ENCODE data around the gene NFASC.
A peak's percentile ranks its signal among the peaks of the same experiment; 100 is the strongest.

NFASC gene

GRCh38 chr1:205041998-205042910 lies 171.6 kb downstream of the NFASC start:
- DNase-seq (ENCODE audit: low read depth in 3 of 3), result no peak

- DNase-seq (ENCODE audit: low read depth in 3 of 3), result no peak
Observed at GRCh38 chr1:205042911-205043806, 172.5 kb downstream of the NFASC start, which contains the start of gene CNTN2. CNTN2 (plus strand) TSS chr1:205043212; CDS start chr1:205053186, 9,974 bp downstream.

- DNase-seq (ENCODE audit: low read depth in 3 of 3), result no peak
Observed at GRCh38 chr1:205043866-205044265, 173.2 kb downstream of the NFASC start.

GRCh38 chr1:205044741-205045140 lies 174.1 kb downstream of the NFASC start:
- DNase-seq (ENCODE audit: low read depth in 3 of 3), result no peak

- no peak for DNase-seq (ENCODE audit: low read depth in 3 of 3)
Observed at GRCh38 chr1:205045146-205045545, 174.5 kb downstream of the NFASC start.

GRCh38 chr1:205046870-205047269 lies 176.2 kb downstream of the NFASC start:
- DNase-seq (ENCODE audit: low read depth in 3 of 3), result no peak

DNA sequence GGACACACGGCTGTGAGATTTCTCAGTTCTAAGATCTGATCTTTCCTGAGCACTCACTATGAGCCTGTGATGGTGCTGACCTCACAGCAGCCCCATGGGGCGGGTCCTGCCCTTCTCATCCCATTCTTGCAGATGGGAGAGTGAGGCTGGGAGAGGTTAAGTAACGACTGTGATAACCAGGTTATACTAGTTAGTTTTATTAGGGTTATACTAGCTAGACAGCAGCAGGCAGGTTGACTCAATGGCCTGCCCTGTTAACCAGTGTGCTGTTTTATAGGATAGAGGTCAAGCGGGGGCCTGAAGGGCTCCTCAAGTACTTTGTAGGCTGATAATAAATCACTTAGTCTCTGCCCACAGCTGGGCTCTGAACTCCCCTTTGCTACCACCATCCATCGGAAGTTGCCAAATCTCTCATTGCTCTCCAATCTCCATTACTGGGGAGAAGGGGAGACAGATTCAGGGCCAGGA lies 177.1 kb downstream of the NFASC start:
- no peak for DNase-seq (ENCODE audit: low read depth in 3 of 3)

GRCh38 chr1:205048382-205048781 lies 177.7 kb downstream of the NFASC start:
- no peak for DNase-seq (ENCODE audit: low read depth in 3 of 3)

- DNase-seq (ENCODE audit: low read depth in 3 of 3), result no peak
Observed at GRCh38 chr1:205049479-205049878, 178.8 kb downstream of the NFASC start.

DNA sequence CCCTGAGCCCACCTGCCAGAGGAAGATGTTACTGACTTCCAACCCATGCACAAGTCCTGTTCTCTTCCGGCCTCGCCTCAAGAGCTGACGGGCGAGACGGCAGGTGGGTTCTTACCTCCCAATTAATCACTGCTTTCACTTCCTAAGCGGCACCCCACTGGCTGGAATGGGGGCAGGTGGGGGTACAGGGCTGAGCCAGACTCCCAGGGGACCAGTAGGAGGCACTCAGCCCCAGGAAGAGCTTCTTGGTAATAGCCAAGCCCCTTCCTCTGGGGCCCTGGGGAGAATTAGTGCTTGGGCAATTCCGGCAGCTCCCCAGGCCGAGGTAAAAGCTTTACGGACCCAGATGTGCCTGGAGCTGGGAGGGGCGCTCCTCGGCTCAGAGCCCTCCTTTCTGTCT lies 182.0 kb downstream of the NFASC start:
- DNase-seq (ENCODE audit: low read depth in 3 of 3), result no peak

DNA sequence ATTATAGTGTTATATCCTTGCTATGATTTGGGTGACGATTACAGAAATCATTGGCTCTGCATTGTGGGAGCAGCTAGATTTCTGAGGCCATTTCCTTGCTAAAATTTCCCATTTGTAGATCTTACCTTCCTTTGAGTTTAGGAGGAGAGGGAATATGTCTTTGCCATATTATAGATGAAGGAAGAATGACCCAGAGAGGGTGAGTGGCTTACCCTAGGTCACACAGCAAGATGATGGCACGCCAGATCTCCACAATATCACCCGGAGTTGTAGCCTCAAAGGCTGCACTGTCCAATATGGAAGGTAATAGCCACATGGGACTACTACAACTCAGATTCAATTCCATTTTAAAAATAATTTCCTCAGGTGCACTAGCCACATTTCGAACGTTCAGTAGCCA lies 182.6 kb downstream of the NFASC start:
- no peak for DNase-seq (ENCODE audit: low read depth in 3 of 3)

DNA sequence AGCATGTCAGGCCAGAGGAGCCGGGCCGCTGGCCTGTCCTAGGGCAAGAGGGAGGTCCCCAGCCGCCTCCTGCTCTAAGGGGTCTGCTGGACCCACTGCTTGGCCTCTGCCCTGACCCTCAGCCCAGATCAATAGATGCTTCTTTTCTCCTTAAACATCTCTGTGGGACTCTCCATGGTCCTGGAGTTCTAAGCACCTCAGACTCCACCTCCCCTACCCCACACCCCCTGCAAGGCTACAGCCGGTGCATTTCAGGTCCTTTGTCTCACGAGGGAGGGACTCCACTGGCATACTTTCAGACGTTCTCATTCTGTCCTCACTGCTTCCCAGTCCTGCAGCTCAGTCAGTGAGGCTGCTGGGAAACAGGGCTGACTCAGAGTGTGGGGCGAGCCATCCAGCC lies 183.4 kb downstream of the NFASC start:
- no peak for DNase-seq (ENCODE audit: low read depth in 3 of 3)

DNA sequence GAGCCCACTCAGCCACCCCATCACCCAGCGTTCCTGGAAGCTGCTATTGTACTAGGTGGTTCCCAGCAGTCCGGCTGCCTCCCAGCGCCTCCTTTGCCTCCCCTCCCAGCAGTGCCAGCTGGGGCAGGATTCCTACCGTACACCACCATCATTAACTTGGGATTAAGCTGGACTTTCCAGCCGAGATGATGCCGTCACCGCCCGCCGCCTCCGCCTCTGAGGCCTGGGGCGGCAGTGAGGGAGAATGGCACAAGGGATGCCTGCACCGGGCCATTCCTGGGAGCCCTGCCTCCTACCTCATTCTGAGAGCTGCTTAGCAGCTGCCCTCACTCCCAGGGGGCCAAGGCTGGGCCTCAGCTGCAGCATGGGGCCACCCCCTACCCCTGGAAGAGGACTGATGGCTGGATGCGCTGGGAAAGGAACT lies 185.5 kb downstream of the NFASC start:
- no peak for DNase-seq (ENCODE audit: low read depth in 3 of 3)

GRCh38 chr1:205056956-205057568 lies 186.4 kb downstream of the NFASC start:
- DNase-seq (ENCODE audit: low read depth in 3 of 3), result no peak

DNA sequence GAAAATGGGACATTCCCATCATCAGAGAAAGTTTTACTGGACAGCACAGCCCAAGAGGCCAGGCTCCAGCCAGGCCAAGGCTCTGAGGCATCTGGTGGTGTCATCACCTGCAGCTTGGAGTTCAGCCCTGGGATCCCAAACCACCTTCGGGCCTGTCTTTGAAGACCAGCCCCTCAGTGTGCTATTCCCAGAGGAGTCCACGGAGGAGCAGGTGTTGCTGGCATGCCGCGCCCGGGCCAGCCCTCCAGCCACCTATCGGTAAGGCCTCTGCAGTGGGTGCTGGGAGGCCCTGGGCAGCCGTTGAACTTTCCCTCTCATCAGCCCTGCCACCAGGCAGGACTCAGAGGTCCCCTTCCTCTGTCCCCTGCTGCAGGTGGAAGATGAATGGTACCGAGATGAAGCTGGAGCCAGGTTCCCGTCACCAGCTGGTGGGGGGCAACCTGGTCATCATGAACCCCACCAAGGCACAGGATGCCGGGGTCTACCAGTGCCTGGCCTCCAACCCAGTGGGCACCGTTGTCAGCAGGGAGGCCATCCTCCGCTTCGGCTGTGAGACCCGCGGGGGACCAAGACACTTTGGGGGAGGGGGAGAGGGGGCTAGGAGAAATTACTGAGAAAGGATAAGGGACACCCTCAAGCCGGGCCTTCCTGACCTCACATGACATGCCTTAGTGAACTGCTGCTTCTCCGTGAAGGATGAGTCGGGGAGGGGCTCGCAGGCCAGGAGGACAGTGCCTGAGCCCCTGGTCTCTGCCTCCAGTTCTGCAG lies 187.3 kb downstream of the NFASC start:
- no peak for DNase-seq (ENCODE audit: low read depth in 3 of 3)

GRCh38 chr1:205058853-205059252 lies 188.2 kb downstream of the NFASC start:
- no peak for DNase-seq (ENCODE audit: low read depth in 3 of 3)

GRCh38 chr1:205059660-205060059 lies 189.0 kb downstream of the NFASC start:
- DNase-seq (ENCODE audit: low read depth in 3 of 3), result no peak

DNA sequence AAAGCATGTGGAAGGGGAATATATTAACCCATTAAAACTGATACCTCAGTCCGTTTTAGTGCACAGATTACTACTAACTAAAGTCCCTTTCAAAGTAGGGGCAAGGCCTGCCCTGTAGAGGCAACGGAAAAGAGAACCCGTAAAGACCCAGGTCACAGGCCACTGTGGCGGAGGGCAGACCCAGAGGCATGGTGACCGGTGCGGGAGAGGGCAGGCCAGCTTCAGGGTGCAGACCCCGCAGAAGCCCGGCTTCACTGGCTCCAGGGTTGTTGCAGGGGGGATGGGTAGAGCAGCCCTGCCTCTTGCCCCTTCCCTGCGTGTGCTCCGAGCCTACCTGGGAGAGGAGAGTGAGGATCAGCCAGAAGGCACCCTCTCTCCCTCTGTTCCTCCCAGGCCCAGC lies 190.1 kb downstream of the NFASC start:
- DNase-seq (ENCODE audit: low read depth in 3 of 3), result no peak

GRCh38 chr1:205061227-205061626 lies 190.6 kb downstream of the NFASC start:
- no peak for DNase-seq (ENCODE audit: low read depth in 3 of 3)

- peak; percentile 43 to 73 (median 45) for DNase-seq (ENCODE audit: low read depth in 3 of 3)
Observed at GRCh38 chr1:205061665-205062069, 191.0 kb downstream of the NFASC start.

- no peak for DNase-seq (ENCODE audit: low read depth in 3 of 3)
Observed at GRCh38 chr1:205062319-205062718, 191.7 kb downstream of the NFASC start.
